Vagina (tissue), 2 donors: ENCODE results near the gene USO1.

Experiments
- CTCF ChIP-seq, 3 experiments: fragments of 450-650 bp in 2 of 3; fragments of 200-600 bp in 1 of 3; sonication (generic) in 1 of 3; IDR thresholded peaks; one replicate each; pipeline ENCODE4 v1.5.1; 2017 to 2019; ENCODE audit warnings: antibody characterized with exemption in 3 of 3, mild to moderate bottlenecking in 2 of 3, moderate library complexity in 2 of 3
- POLR2AphosphoS5 ChIP-seq, 2 donors: sonication (generic); formaldehyde crosslinking; IDR thresholded peaks; one replicate each; pipeline ENCODE4 v1.9.0; 2017; ENCODE audit warnings: antibody characterized with exemption in 2 of 2, mild to moderate bottlenecking in 2 of 2, low read depth in 1 of 2; ENCODE audit not compliant: insufficient read depth in 1 of 2

GRCh38 chr4:75834772-75835154 lies 110.4 kb downstream of the USO1 start:
- TF ChIP-seq POLR2AphosphoS5 (IDR thresholded peaks at IDR 0.05; ENCODE audit: insufficient read depth in 1 of 2, low read depth in 1 of 2) (no peak), CTCF (IDR thresholded peaks at IDR 0.05) (no peak)
